HEK293 (cell line): ENCODE results near the gene TBC1D20.

Experiments used
- BCL11B ChIP-seq: fragments of 450-650 bp; formaldehyde crosslinking; IDR thresholded peaks from 2 replicates; pipeline ENCODE4 v1.5.1; 2016; ENCODE audit warnings: low read depth, missing biosample characterization, missing genetic modification characterization
- CTCF ChIP-seq: fragments of 450-650 bp; formaldehyde crosslinking; IDR thresholded peaks from 2 replicates; pipeline ENCODE4 v1.5.1; 2016; ENCODE audit warnings: missing biosample characterization, missing genetic modification characterization
- PATZ1 ChIP-seq: fragments of 450-650 bp; formaldehyde crosslinking; IDR thresholded peaks from 2 replicates; pipeline ENCODE4 v1.5.1; 2016; ENCODE audit warnings: missing biosample characterization, missing genetic modification characterization
- TCF7L2 ChIP-seq: IDR thresholded peaks from 2 replicates; pipeline ENCODE4 v1.6.1; 2011; ENCODE audit warnings: low read depth, mild to moderate bottlenecking, inconsistent platforms, low read length, moderate library complexity, borderline replicate concordance
- ZBTB7A ChIP-seq: fragments of 450-650 bp; formaldehyde crosslinking; IDR thresholded peaks from 2 replicates; pipeline ENCODE4 v1.5.1; 2016; ENCODE audit warnings: low read depth, missing biosample characterization, missing genetic modification characterization
- ZFP41 ChIP-seq: fragments of 450-650 bp; formaldehyde crosslinking; IDR thresholded peaks from 2 replicates; pipeline ENCODE4 v1.5.1; 2016; ENCODE audit warnings: missing biosample characterization, missing genetic modification characterization, borderline replicate concordance
- ZNF280D ChIP-seq: fragments of 450-650 bp; formaldehyde crosslinking; IDR thresholded peaks from 2 replicates; pipeline ENCODE4 v1.5.1; 2016; ENCODE audit warnings: missing biosample characterization, missing genetic modification characterization
- ZNF664 ChIP-seq: fragments of 450-650 bp; formaldehyde crosslinking; IDR thresholded peaks from 2 replicates; pipeline ENCODE4 v1.5.1; 2016; ENCODE audit warnings: missing biosample characterization, missing genetic modification characterization
- ZSCAN5A ChIP-seq: fragments of 450-650 bp; formaldehyde crosslinking; IDR thresholded peaks from 2 replicates; pipeline ENCODE4 v1.5.1; 2016; ENCODE audit warnings: missing biosample characterization, missing genetic modification characterization
- TF ChIP-seq, protein P1 (sequence below): fragments of 450-650 bp; formaldehyde crosslinking; IDR thresholded peaks from 2 replicates; pipeline ENCODE4 v1.5.1; 2016; ENCODE audit warnings: missing biosample characterization, missing genetic modification characterization
- TF ChIP-seq, protein P2 (sequence below): fragments of 450-650 bp; formaldehyde crosslinking; IDR thresholded peaks from 2 replicates; pipeline ENCODE4 v1.5.1; 2016; ENCODE audit warnings: missing biosample characterization, missing genetic modification characterization

GRCh38 chr20:474581-474980 is 12.2 kb upstream of the TBC1D20 start:
- TF ChIP-seq BCL11B (tag by site-specific recombination) (no peak), TCF7L2 (no peak), ZNF664 (tag by site-specific recombination) (no peak), CTCF (no peak), ZSCAN5A (tag by site-specific recombination) (no peak), PATZ1 (no peak), ZFP41 (no peak), ZBTB7A (tag by site-specific recombination) (no peak), ZNF280D (no peak)
- TF ChIP-seq, protein P1, sequence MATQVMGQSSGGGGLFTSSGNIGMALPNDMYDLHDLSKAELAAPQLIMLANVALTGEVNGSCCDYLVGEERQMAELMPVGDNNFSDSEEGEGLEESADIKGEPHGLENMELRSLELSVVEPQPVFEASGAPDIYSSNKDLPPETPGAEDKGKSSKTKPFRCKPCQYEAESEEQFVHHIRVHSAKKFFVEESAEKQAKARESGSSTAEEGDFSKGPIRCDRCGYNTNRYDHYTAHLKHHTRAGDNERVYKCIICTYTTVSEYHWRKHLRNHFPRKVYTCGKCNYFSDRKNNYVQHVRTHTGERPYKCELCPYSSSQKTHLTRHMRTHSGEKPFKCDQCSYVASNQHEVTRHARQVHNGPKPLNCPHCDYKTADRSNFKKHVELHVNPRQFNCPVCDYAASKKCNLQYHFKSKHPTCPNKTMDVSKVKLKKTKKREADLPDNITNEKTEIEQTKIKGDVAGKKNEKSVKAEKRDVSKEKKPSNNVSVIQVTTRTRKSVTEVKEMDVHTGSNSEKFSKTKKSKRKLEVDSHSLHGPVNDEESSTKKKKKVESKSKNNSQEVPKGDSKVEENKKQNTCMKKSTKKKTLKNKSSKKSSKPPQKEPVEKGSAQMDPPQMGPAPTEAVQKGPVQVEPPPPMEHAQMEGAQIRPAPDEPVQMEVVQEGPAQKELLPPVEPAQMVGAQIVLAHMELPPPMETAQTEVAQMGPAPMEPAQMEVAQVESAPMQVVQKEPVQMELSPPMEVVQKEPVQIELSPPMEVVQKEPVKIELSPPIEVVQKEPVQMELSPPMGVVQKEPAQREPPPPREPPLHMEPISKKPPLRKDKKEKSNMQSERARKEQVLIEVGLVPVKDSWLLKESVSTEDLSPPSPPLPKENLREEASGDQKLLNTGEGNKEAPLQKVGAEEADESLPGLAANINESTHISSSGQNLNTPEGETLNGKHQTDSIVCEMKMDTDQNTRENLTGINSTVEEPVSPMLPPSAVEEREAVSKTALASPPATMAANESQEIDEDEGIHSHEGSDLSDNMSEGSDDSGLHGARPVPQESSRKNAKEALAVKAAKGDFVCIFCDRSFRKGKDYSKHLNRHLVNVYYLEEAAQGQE, result no peak
- TF ChIP-seq, protein P2, sequence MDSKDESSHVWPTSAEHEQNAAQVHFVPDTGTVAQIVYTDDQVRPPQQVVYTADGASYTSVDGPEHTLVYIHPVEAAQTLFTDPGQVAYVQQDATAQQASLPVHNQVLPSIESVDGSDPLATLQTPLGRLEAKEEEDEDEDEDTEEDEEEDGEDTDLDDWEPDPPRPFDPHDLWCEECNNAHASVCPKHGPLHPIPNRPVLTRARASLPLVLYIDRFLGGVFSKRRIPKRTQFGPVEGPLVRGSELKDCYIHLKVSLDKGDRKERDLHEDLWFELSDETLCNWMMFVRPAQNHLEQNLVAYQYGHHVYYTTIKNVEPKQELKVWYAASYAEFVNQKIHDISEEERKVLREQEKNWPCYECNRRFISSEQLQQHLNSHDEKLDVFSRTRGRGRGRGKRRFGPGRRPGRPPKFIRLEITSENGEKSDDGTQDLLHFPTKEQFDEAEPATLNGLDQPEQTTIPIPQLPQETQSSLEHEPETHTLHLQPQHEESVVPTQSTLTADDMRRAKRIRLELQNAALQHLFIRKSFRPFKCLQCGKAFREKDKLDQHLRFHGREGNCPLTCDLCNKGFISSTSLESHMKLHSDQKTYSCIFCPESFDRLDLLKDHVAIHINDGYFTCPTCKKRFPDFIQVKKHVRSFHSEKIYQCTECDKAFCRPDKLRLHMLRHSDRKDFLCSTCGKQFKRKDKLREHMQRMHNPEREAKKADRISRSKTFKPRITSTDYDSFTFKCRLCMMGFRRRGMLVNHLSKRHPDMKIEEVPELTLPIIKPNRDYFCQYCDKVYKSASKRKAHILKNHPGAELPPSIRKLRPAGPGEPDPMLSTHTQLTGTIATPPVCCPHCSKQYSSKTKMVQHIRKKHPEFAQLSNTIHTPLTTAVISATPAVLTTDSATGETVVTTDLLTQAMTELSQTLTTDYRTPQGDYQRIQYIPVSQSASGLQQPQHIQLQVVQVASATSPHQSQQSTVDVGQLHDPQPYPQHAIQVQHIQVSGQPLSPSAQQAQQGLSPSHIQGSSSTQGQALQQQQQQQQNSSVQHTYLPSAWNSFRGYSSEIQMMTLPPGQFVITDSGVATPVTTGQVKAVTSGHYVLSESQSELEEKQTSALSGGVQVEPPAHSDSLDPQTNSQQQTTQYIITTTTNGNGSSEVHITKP (tag by site-specific recombination), result no peak
